T47D (cell line): ENCODE data around the gene ABHD12B.
A peak's percentile ranks its signal among the peaks of the same experiment; 100 is the strongest.

ENCODE experiments used
- DNase-seq, 2 experiments: peaks; one replicate each; pipeline versions ENCODE4 v3.0.0 to v3.0.0-alpha.2; 2011 to 2012; ENCODE audit warnings: low read depth in 1 of 2, low spot score in 1 of 2
- JUND ChIP-seq: IDR thresholded peaks from 2 replicates; pipeline ENCODE4 v1.6.1; 2012; ENCODE audit warnings: low read depth
- in situ Hi-C: cut with HindIII; loops from 2 replicates; pipeline ENCODE4 v1.10.0; 2016; ENCODE audit warnings: low sequenced_read_pairs, low pct_unique_long_range_greater_than_20kb

The ABHD12B gene, protein sequence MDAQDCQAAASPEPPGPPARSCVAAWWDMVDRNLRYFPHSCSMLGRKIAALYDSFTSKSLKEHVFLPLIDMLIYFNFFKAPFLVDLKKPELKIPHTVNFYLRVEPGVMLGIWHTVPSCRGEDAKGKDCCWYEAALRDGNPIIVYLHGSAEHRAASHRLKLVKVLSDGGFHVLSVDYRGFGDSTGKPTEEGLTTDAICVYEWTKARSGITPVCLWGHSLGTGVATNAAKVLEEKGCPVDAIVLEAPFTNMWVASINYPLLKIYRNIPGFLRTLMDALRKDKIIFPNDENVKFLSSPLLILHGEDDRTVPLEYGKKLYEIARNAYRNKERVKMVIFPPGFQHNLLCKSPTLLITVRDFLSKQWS

DNA sequence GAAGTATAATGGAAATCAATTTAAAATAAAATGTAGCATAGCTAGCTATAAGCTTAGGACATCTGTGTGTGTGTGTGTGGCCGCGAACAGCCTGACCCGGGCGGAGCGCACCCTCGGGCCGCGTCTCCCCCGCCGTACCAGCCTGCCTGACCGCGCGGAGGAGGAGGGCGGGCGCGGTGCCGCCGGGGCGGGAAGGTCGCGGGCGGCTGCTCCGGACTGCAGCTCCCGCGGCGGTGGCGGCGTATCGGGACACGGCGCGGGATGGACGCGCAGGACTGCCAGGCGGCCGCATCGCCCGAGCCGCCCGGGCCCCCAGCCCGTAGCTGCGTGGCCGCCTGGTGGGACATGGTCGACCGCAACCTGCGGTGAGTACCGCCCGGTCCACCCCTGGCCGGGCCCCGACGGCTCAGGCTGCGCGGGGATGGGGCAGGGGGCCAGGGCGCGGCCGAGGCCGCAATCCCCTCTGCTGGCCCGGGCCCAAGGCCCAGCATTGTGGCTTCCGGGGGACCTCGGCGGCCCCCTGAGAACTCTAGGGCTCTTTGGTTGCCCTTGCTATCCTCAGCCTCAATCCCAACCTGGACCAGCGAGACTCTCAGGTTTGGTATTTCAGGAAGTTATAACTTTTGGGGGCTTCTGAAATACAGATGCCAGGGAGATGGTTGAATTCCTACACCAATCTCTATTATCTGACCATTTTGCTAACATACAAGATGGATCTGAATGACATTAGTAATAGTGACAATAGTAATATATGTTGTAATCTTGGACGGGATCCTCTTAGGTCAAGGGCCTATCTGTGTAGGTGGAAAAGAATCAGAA is at the start of gene ABHD12B:
ABHD12B (plus strand) TSS at position 140 of the 819 bp plus-strand sequence; CDS start at position 262, 122 bp downstream.
- in situ Hi-C loops = no loop called here
- TF ChIP-seq JUND = no peak
- DNase-seq = no peak

DNA sequence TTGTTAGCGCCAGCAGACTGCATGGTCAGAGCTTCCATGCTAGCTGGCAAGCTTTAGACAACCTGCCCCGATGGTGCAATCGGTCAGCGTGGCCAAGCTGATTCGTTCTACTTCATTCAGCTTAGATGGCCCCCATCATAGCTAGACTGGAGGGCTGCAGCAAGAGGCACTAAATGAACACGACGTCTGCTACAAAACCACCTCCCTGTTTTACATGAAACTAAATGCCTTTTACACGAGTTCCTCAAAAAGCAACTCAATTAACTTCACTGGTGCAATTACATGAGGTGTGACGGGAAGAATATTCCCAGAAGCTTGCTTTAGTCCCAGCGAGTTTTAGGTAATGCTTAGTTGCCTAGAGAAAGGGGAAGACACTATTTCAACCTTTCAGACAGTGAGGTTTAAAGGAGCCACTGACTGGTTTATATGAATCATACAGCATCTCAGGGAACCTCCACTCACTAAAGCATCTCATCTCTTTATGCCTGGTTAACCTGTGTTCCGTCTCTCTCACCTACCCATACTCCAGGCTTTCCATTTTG is 49.3 kb upstream of the ABHD12B start:
- DNase-seq = no peak
- no peak for TF ChIP-seq JUND
- in situ Hi-C loops = no loop called here

GRCh38 chr14:50823051-50823761 is 48.6 kb upstream of the ABHD12B start:
- no peak for DNase-seq
- in situ Hi-C loops = no loop called here
- no peak for TF ChIP-seq JUND

DNA sequence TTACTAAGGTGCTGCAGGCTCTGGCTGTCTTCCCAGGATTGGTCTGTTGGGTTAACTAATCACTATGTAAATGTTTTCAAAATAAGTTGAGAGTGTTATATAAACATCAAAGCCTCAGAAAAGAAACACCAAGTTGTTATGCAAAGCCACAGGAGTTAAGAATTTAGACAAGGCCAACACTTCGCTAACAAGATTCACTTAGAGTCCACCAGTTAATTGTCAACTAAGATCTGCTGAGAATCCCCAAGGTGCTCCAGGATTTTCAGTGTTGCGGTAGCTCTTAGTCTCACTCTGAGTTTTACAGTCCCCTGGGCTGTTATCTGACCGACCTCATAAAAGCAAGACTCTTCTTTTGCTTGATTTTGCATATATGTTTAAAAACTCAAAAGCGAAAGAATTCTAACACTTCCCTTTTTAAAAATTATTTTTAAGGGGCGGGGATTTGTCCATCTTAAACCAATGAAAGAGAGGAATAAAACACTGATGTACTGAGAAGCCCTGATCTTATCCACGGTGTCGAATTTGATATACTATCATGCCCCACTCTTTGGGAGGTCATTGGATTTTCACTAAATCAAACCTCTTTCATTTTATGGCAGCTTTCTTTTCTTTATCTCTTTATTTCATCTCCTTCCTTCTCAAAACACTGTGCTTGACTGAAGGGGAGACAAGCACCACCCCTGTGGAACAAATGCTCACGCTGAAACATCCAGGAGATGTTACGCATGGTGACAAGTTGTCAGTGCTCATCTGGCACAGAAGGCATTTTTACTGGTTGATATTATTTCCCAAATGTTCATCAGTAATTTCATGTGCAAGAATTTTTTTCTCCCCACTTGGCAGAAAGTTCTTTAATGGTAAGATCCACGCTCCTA is 47.9 kb upstream of the ABHD12B start:
- no peak for TF ChIP-seq JUND
- in situ Hi-C loops = no loop called here
- DNase-seq = no peak

DNA sequence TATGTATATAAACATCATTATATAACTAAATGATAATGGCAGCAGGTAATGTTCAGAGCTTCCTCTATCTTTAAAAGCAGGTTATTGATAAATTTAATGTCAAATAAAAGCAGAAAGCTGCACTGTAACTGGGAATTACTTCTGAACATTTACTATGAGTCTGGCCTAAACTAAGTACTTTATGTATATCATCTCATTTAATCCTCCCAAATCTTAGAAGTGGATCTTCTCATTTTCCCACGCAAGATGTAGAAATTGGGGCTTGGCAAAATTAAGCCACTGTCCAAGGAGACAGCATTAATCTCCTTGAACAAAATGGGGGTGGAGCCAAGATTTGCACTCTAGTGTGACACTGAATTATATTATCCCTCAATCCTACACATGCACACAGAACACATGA is 46.5 kb upstream of the ABHD12B start:
- in situ Hi-C loops = no loop called here
- no peak for DNase-seq
- no peak for TF ChIP-seq JUND

- TF ChIP-seq JUND = no peak
- DNase-seq = no peak
- in situ Hi-C loops = no loop called here
Observed at GRCh38 chr14:50826681-50827080, 45.2 kb upstream of the ABHD12B start.

DNA sequence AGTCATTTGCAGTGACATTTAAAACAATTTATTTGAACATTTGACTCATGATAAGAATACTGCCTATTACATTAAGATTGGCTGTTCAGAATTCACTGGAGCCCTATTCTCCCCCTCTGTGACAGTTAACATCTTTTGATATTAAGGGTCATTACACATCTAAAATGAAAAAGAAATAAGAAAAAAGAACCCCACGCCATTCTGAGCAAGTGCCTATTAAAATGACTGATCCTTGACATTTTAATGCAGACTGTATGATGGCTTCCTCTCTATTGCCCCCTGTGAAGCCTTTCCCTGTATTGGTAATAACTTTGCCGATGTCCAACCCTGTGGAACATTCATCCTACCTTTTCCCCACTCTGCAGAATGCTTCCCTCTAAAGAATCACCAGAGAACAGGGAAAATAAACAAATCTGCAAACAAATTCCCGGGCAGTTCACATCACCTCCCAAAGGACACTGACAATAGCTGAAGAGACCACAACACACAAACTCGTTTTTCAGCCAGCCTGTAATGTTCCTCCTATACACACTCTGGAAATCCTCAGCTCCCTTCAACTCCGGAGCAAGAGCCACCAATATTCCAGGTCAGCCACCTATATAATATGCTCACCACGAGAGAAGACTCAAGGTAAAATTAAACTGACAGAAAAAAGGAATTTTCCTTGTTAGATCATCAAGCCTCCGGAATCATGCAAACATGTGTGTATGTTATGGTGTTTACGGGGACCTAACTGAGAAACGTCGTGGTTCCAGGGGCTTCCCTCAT is 42.9 kb upstream of the ABHD12B start:
- in situ Hi-C loops = no loop called here
- no peak for DNase-seq
- TF ChIP-seq JUND = no peak

DNA sequence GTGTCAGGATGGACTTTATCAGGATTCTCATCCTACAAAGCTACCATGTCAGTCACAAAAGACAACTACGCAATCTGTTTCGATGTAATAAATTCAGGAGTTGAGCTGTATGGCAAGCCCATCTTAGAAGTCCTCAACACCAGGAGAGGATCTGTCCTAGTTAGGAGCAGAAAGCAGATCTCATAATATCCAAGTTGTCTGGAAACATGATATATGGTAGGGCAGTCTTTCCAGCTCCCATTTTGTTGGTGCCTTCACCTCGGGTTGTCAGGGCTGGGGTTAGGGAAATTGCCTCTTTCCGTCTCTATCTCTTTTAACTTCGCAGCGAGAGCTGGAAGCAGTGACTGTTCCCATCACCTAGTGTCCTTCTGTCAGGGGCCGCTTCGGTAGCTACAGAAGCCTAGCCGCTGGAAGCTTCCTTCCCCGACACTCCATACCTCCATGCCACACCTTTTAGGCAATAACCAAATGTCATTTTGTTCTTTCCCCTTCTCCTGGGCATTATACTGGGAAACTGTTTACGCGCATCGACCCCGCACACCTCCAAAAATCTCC is 42.3 kb upstream of the ABHD12B start:
- in situ Hi-C loops = no loop called here
- TF ChIP-seq JUND = no peak
- no peak for DNase-seq

GRCh38 chr14:50830044-50830931 is 41.6 kb upstream of the ABHD12B start:
- TF ChIP-seq JUND = no peak
- in situ Hi-C loops = no loop called here
- peak; percentile 45 to 50 for DNase-seq
